HepG2 (cell line): Measurements from ENCODE around the gene GEMIN2. TPM values are rescaled to one million over a fixed set of nuclear protein-coding genes. Genes with fewer than 3 reads are reported as not detected.

Experiments
- DMTF1 ChIP-seq: sonication (generic); formaldehyde crosslinking; IDR thresholded peaks from 2 replicates; pipeline ENCODE4 v1.4.0; 2020; ENCODE audit warnings: mild to moderate bottlenecking, missing genetic modification reagents
- EZH2 ChIP-seq: conservative IDR thresholded peaks from 2 replicates; pipeline ENCODE4 v1.6.1; 2012; ENCODE audit warnings: mild to moderate bottlenecking, low read depth, low read length, moderate library complexity
- HINFP ChIP-seq: sonication (generic); formaldehyde crosslinking; IDR thresholded peaks from 2 replicates; pipeline ENCODE4 v1.4.0; 2020; ENCODE audit warnings: low read depth, mild to moderate bottlenecking, missing genetic modification reagents
- HOXA7 ChIP-seq: sonication (generic); formaldehyde crosslinking; IDR thresholded peaks from 2 replicates; pipeline ENCODE4 v1.8.1; 2022; ENCODE audit warnings: mild to moderate bottlenecking, missing genetic modification reagents, moderate library complexity
- ISL2 ChIP-seq: sonication (generic); formaldehyde crosslinking; IDR thresholded peaks from 2 replicates; pipeline ENCODE4 v1.5.0; 2020; ENCODE audit warnings: missing genetic modification reagents
- KLF13 ChIP-seq: sonication (generic); formaldehyde crosslinking; IDR thresholded peaks from 2 replicates; pipeline ENCODE4 v1.4.0; 2020; ENCODE audit warnings: mild to moderate bottlenecking, missing genetic modification reagents
- NR1H2 ChIP-seq: sonication (generic); formaldehyde crosslinking; IDR thresholded peaks from 2 replicates; pipeline ENCODE4 v1.8.1; 2022; ENCODE audit warnings: low read depth, missing genetic modification reagents, borderline replicate concordance
- RORA ChIP-seq: sonication (generic); formaldehyde crosslinking; IDR thresholded peaks from 2 replicates; pipeline ENCODE4 v1.5.0; 2020; ENCODE audit warnings: mild to moderate bottlenecking, missing genetic modification reagents, moderate library complexity
- SUZ12 ChIP-seq: fragments of 150-350 bp; IDR thresholded peaks from 2 replicates; pipeline ENCODE4 v1.6.1; 2014; ENCODE audit warnings: low read depth, low read length
- XBP1 ChIP-seq: sonication (generic); formaldehyde crosslinking; IDR thresholded peaks from 2 replicates; pipeline ENCODE4 v1.5.0; 2020; ENCODE audit warnings: missing genetic modification reagents
- ZNF484 ChIP-seq: sonication (generic); formaldehyde crosslinking; IDR thresholded peaks from 2 replicates; pipeline ENCODE4 v1.5.1; 2020; ENCODE audit warnings: mild to moderate bottlenecking, low read depth, missing genetic modification reagents, borderline replicate concordance
- ZNF563 ChIP-seq: sonication (generic); formaldehyde crosslinking; IDR thresholded peaks from 2 replicates; pipeline ENCODE4 v1.8.0; 2022; ENCODE audit warnings: mild to moderate bottlenecking, moderate library complexity, missing genetic modification reagents
- ZNF598 ChIP-seq: sonication (generic); formaldehyde crosslinking; IDR thresholded peaks from 2 replicates; pipeline ENCODE4 v1.5.1; 2020; ENCODE audit warnings: mild to moderate bottlenecking, missing genetic modification reagents, borderline replicate concordance
- ZNF607 ChIP-seq: sonication (generic); formaldehyde crosslinking; IDR thresholded peaks from 2 replicates; pipeline ENCODE4 v1.5.1; 2020; ENCODE audit warnings: missing genetic modification reagents, mild to moderate bottlenecking, borderline replicate concordance
- ZNF609 ChIP-seq: sonication (generic); formaldehyde crosslinking; IDR thresholded peaks from 2 replicates; pipeline ENCODE4 v1.4.0; 2020; ENCODE audit warnings: mild to moderate bottlenecking, missing genetic modification reagents, borderline replicate concordance
- ZNF747 ChIP-seq: sonication (generic); formaldehyde crosslinking; IDR thresholded peaks from 2 replicates; pipeline ENCODE4 v1.8.1; 2023; ENCODE audit warnings: missing genetic modification reagents, mild to moderate bottlenecking, borderline replicate concordance
- ZNF891 ChIP-seq: sonication (generic); formaldehyde crosslinking; IDR thresholded peaks from 2 replicates; pipeline ENCODE4 v1.5.0; 2020; ENCODE audit warnings: mild to moderate bottlenecking, missing genetic modification reagents
- polyA plus RNA-seq, 8 experiments: library from polyadenylated mRNA; depleted of rRNA in 3 of 8; stranded (reverse) in 7 of 8; unstranded in 1 of 8; fragments of >200 nt; fragmentation: Illumina TruSeq in 4 of 8; extraction: Trizol in 4 of 8; gene quantifications; 2 replicates each; pipeline versions ENCODE4 v1.2.1 to v1.2.3, GENCODE V29; 2011 to 2016; ENCODE audit warnings: low read depth in 4 of 8, missing spikeins in 1 of 8, mixed read lengths in 1 of 8; ENCODE audit not compliant: insufficient read depth in 1 of 8
- total RNA-seq, 5 experiments: library from RNA; depleted of rRNA; stranded (reverse); fragments of >200 nt; fragmentation: Illumina TruSeq; extraction: Trizol; gene quantifications; 2 replicates each; pipeline ENCODE4 v1.2.3, GENCODE V29; 2016; ENCODE audit warnings: low read depth in 1 of 5
- TF ChIP-seq, protein P1 (sequence below): sonication (generic); formaldehyde crosslinking; conservative IDR thresholded peaks from 2 replicates; pipeline ENCODE4 v1.5.0; 2020; ENCODE audit warnings: missing genetic modification reagents

Gene GEMIN2
- total and polyA plus RNA-seq, 2 of the 13 experiments (the other 11 are each of a cell fraction or from before 2014, with no cell fraction given), result 54.8 to 110 TPM

- TF ChIP-seq DMTF1 (peak; percentile 89; the same call in 1 of the 2 replicates), KLF13 (CRISPR knock-in tag) (no peak), NR1H2 (no peak), EZH2 (no peak), ISL2 (CRISPR knock-in tag) (peak; percentile 76), HOXA7 (CRISPR knock-in tag) (no peak), ZNF563 (peak; percentile 88; the same call in 1 of the 2 replicates), ZNF484 (CRISPR knock-in tag) (peak; percentile 79; the same call in 1 of the 2 replicates), ZNF891 (CRISPR knock-in tag) (no peak; the same call in 1 of the 2 replicates), ZNF607 (CRISPR knock-in tag) (peak; percentile 95), ZNF609 (CRISPR knock-in tag) (peak; percentile 84), SUZ12 (no peak), ZNF598 (peak; percentile 97), XBP1 (CRISPR knock-in tag) (peak; percentile 83), HINFP (CRISPR knock-in tag) (peak; percentile 91), RORA (CRISPR knock-in tag) (no peak), ZNF747 (CRISPR knock-in tag) (peak; percentile 86; the same call in 1 of the 2 replicates)
- TF ChIP-seq, protein P1, sequence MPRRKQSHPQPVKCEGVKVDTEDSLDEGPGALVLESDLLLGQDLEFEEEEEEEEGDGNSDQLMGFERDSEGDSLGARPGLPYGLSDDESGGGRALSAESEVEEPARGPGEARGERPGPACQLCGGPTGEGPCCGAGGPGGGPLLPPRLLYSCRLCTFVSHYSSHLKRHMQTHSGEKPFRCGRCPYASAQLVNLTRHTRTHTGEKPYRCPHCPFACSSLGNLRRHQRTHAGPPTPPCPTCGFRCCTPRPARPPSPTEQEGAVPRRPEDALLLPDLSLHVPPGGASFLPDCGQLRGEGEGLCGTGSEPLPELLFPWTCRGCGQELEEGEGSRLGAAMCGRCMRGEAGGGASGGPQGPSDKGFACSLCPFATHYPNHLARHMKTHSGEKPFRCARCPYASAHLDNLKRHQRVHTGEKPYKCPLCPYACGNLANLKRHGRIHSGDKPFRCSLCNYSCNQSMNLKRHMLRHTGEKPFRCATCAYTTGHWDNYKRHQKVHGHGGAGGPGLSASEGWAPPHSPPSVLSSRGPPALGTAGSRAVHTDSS, result no peak; the same call in 1 of the 2 replicates
Observed at GRCh38 chr14:39174560-39175444, 60.7 kb downstream of the GEMIN2 start, which contains the start of gene PNN (continued).
